Heart left ventricle (tissue), 16 donors: ENCODE results near the gene TPTE. TPM values are rescaled to one million over a fixed set of nuclear protein-coding genes. Genes with fewer than 3 reads are reported as not detected.
"Not testable (repeated sequence)": the region's sequence is repeated elsewhere in the genome, so short reads cannot be mapped to it uniquely, and the experiment has no call there.

Experiments
- ATAC-seq, 4 donors: fragments of 200-7000 bp; cut with Tn5 transposase; one replicate each; pipeline ENCODE4 v1.9.1; 2020 to 2022; ENCODE audit warnings: moderate library complexity in 4 of 4, mild to moderate bottlenecking in 3 of 4, moderate number of reproducible peaks in 1 of 4
- DNase-seq, 5 donors: peaks; one replicate each; pipeline ENCODE4 v3.0.0-alpha.2; 2020
- H3K27ac ChIP-seq, 12 donors: fragments of 200-600 bp; sonication (generic) in 4 of 12; one replicate each; pipeline versions ENCODE4 v1.5.0 to v1.8.0; 2016 to 2022; ENCODE audit warnings: mild to moderate bottlenecking in 2 of 12
- H3K27me3 ChIP-seq, 9 donors: fragments of 200-600 bp; sonication (generic) in 2 of 9; one replicate each; pipeline versions ENCODE4 v1.5.1 to v1.8.0; 2016 to 2022; ENCODE audit warnings: mild to moderate bottlenecking in 3 of 9
- H3K36me3 ChIP-seq, 9 donors: fragments of 200-600 bp; sonication (generic) in 2 of 9; one replicate each; pipeline versions ENCODE4 v1.5.0 to v1.8.0; 2018 to 2022; ENCODE audit warnings: mild to moderate bottlenecking in 2 of 9
- H3K4me1 ChIP-seq, 12 donors: fragments of 200-600 bp; sonication (generic) in 4 of 12; one replicate each; pipeline versions ENCODE4 v1.5.0 to v1.8.0; 2016 to 2022; ENCODE audit warnings: mild to moderate bottlenecking in 3 of 12
- H3K4me3 ChIP-seq, 12 donors: fragments of 200-600 bp; sonication (generic) in 4 of 12; one replicate each; pipeline versions ENCODE4 v1.5.0 to v1.8.0; 2017 to 2022; ENCODE audit warnings: mild to moderate bottlenecking in 9 of 12, moderate library complexity in 4 of 12
- H3K9me3 ChIP-seq, 12 donors: fragments of 200-600 bp; sonication (generic) in 4 of 12; one replicate each; pipeline versions ENCODE4 v1.5.0 to v1.8.0; 2016 to 2022; ENCODE audit warnings: mild to moderate bottlenecking in 1 of 12
- CTCF ChIP-seq, 12 donors: fragments of 200-600 bp; sonication (generic) in 4 of 12; IDR thresholded peaks; one replicate each; pipeline versions ENCODE4 v1.5.0 to v1.8.0; 2018 to 2022; ENCODE audit warnings: antibody characterized with exemption in 12 of 12, mild to moderate bottlenecking in 5 of 12
- POLR2A ChIP-seq, 2 donors: fragments of 450-650 bp; IDR thresholded peaks; one replicate each; pipeline ENCODE4 v1.6.1; 2017; ENCODE audit warnings: antibody characterized with exemption in 2 of 2, mild to moderate bottlenecking in 2 of 2, moderate library complexity in 2 of 2
- WGBS, 4 donors: extraction: QIAGEN DNeasy Blood & Tissue Kit in 2 of 4; methylation state at CpG; one replicate each; pipeline versions ENCODE4 v1.1.5 to v1.1.7; 2013 to 2018; 5-methylcytosine and 5-hydroxymethylcytosine counted together
- intact Hi-C, 10 donors: fragments of 100-400 bp; cut with DNase I; formaldehyde crosslinking; loops; one replicate each; pipeline versions ENCODE4 v1.11.1 to v1.14.2; 2022
- polyA plus RNA-seq, 2 donors: library from polyadenylated mRNA; stranded (reverse); fragments of 200-250 nt; gene quantifications; one replicate each; pipeline ENCODE4 v1.2.3, GENCODE V29; 2013
- total RNA-seq, 9 donors: library from RNA; depleted of rRNA in 2 of 9; stranded (reverse); fragments of >200 nt in 2 of 9; fragmentation: NEBNext Ultra II Directional in 3 of 9; extraction: Animal tissue kit (Norgen Biotek cat#: 25700) in 3 of 9; gene quantifications; one replicate each; pipeline versions ENCODE4 v1.1.0 to v1.2.4, GENCODE V29; 2016 to 2023
- donor health status: ischemic (EF 13 %, LVEDD 7.1; RV severe dilation, severe dysfunction).
- donor health status: healthy with polysubstance abuse.
- donor health status: DM: no; HTN: yes; CAD: no.
- donor health status: DM: no; HTN: no; CAD: no.
- donor health status: ischemic (EF 25% LVEDD 6.9; RV normal size, moderate dysfunction).
- donor health status: ischemic (EF 25% LVEDD 5.7; RV mildly dilated, moderate dysfunction).
- donor health status: healthy.
- donor health status: DM: yes; HTN: yes; CAD: no.
- donor health status: ischemic (EF 35%, LVEDD 5.7; RV mildly dilated, moderate dysfunction).
- donor health status: nonischemic (EF 11% LVEDD 7.7; RV severe dilation, severe dysfunction).
- donor health status: DM: yes; HTN: yes; CAD: no.
- donor health status: PGD.
- donor health status: ischemic (EF 29% LVEDD 5.4; RV normal size, mild dysfunction).
- donor health status: nonischemic (EF 23%, LVEDD 6.1; RV moderate dilation, normal function).

TPTE gene
- total and polyA plus RNA-seq, 11 donors, result not detected

- DNase-seq, result not testable (repeated sequence)
- peak in 1 of 4 donors; percentile 29 for ATAC-seq
These were observed 585 bp downstream of the TPTE start for GRCh38 chr21:10521835-10522500.

GRCh38 chr21:10539956-10540355, 18.6 kb downstream of the TPTE start:
- TF ChIP-seq CTCF (IDR thresholded peaks at IDR 0.05), result no peak
- no peak for TF ChIP-seq POLR2A (IDR thresholded peaks at IDR 0.05)
- H3K36me3 ChIP-seq, result no peaks in the 10 kb centered on the region
- H3K27me3 ChIP-seq, result no peaks in the 10 kb centered on the region
- no peak for DNase-seq
- H3K27ac ChIP-seq, result no peak overlapping the region
- no peak for ATAC-seq
- no peaks in the 10 kb centered on the region for H3K4me1 ChIP-seq
- no peak overlapping the region for H3K4me3 ChIP-seq
- intact Hi-C loops, result no loop called here
- peaks cover 0 to 82% (median 3%) of the 10 kb centered on the region in 12 donors for H3K9me3 ChIP-seq
- 40 to 60% (median 56%) methylated on average over 3 of the region's 3 CpGs for WGBS, 4 donors

More at GRCh38 chr21:10521835-10522500, 585 bp downstream of the TPTE start:
- H3K27ac ChIP-seq, H3K4me1 ChIP-seq, H3K36me3 ChIP-seq, intact Hi-C loops, H3K4me3 ChIP-seq, H3K27me3 ChIP-seq: not testable (repeated sequence)
- 53 to 73% (median 64%) methylated on average over 45 to 75 of the region's 75 CpGs for WGBS, 4 donors
- H3K9me3 ChIP-seq, result peaks cover 0 to 53% (median 4%) of the 10 kb centered on the region in 12 donors

- H3K36me3 ChIP-seq, H3K27me3 ChIP-seq, DNase-seq, intact Hi-C loops, H3K4me1 ChIP-seq, H3K4me3 ChIP-seq, ATAC-seq, H3K27ac ChIP-seq: not testable (repeated sequence)
- 73 to 75% (median 75%) methylated on average over 9 of the region's 9 CpGs for WGBS, 4 donors
- H3K9me3 ChIP-seq, result peaks cover 0 to 88% (median 8%) of the 10 kb centered on the region in 12 donors
These were observed 23.0 kb downstream of the TPTE start for GRCh38 chr21:10544376-10544775.

GRCh38 chr21:10547868-10548267, 26.5 kb downstream of the TPTE start:
- H3K27me3 ChIP-seq, intact Hi-C loops: not testable (repeated sequence)
- 22 to 28% (median 25%) methylated on average over 4 of the region's 4 CpGs for WGBS, 4 donors

GRCh38 chr21:10548331-10548954, 27.1 kb downstream of the TPTE start:
- not testable (repeated sequence) for DNase-seq

More at GRCh38 chr21:10547868-10548267, 26.5 kb downstream of the TPTE start:
- H3K9me3 ChIP-seq, result peaks cover 0 to 77% (median 12%) of the 10 kb centered on the region in 12 donors
- not testable (repeated sequence) for H3K4me3 ChIP-seq, H3K27ac ChIP-seq, DNase-seq, H3K36me3 ChIP-seq, H3K4me1 ChIP-seq, ATAC-seq

GRCh38 chr21:10570803-10571202, 49.4 kb downstream of the TPTE start:
- H3K36me3 ChIP-seq, H3K27ac ChIP-seq, H3K4me1 ChIP-seq, H3K27me3 ChIP-seq, H3K4me3 ChIP-seq, DNase-seq, intact Hi-C loops: not testable (repeated sequence)
- peaks cover 0 to 82% (median 36%) of the 10 kb centered on the region in 12 donors for H3K9me3 ChIP-seq
- WGBS, 4 donors, result 38 to 55% (median 42%) methylated on average over 2 of the region's 2 CpGs
- peak in 1 of 4 donors; percentile 17 for ATAC-seq

More at GRCh38 chr21:10548331-10548954, 27.1 kb downstream of the TPTE start:
- ATAC-seq, H3K4me1 ChIP-seq, H3K4me3 ChIP-seq, H3K36me3 ChIP-seq, H3K27ac ChIP-seq, intact Hi-C loops, H3K27me3 ChIP-seq: not testable (repeated sequence)
- peaks cover 0 to 75% (median 12%) of the 10 kb centered on the region in 12 donors for H3K9me3 ChIP-seq
- 73 to 85% (median 75%) methylated on average over 2 of the region's 2 CpGs for WGBS, 4 donors

GRCh38 chr21:10574531-10575310, 53.3 kb downstream of the TPTE start:
- H3K4me1 ChIP-seq, H3K27me3 ChIP-seq, H3K27ac ChIP-seq, H3K36me3 ChIP-seq, intact Hi-C loops, H3K4me3 ChIP-seq: not testable (repeated sequence)
- H3K9me3 ChIP-seq, result peaks cover 0 to 88% (median 38%) of the 10 kb centered on the region in 12 donors
- ATAC-seq (peak in 1 of 4 donors; percentile 52), DNase-seq (peak in 1 of 5 donors; percentile 18)
- WGBS, 4 donors, result 65 to 73% (median 70%) methylated on average over 16 of the region's 16 CpGs
